ENCODE data around the gene TOMM6. TPM values are rescaled to one million over a fixed set of nuclear protein-coding genes. Genes with fewer than 3 reads are reported as not detected.

TOMM6 gene
- total RNA-seq, result 226 TPM
- long read RNA-seq, transcript TOMM6-201 (3 exons, 595 nt), result major isoform, 13 of 26 reads
- long read RNA-seq, transcript TOMM6-202 (3 exons, 637 nt), result major isoform, 13 of 26 reads
- long read RNA-seq, partial matches to known transcripts, result 0 of 26 reads
- long read RNA-seq, other reads (novel, unspliced or antisense), result 0 of 26 reads

- intact Hi-C loops (cut with DNase I), result loop anchor here (1.0 to 10.0 kb wide), 6 partner anchors 53 to 1097 kb away; partner anchors contain the start of genes BYSL, MED20, MRPS10 and TFEB
- ATAC-seq (peak; percentile 86), DNase-seq (ENCODE audit: missing footprints) (peak; percentile 97)
Observed at GRCh38 chr6:41787219-41787917, at the start of gene TOMM6. Gene TOMM6 (plus strand): TSS chr6:41787694. CDS start chr6:41787698, 4 bp downstream.

GRCh38 chr6:41739041-41739440 is 48.5 kb upstream of the TOMM6 start:
- intact Hi-C loops (cut with DNase I), result no loop called here
- no peak for ATAC-seq
- DNase-seq (ENCODE audit: missing footprints), result no peak

GRCh38 chr6:41740366-41741162 is 46.9 kb upstream of the TOMM6 start:
- no peak for DNase-seq (ENCODE audit: missing footprints)
- ATAC-seq, result no peak
- intact Hi-C loops (cut with DNase I), result no loop called here

GRCh38 chr6:41741625-41742490 is 45.6 kb upstream of the TOMM6 start:
- DNase-seq (ENCODE audit: missing footprints) (no peak), ATAC-seq (no peak)
- intact Hi-C loops (cut with DNase I), result no loop called here

- ATAC-seq, result no peak
- no peak for DNase-seq (ENCODE audit: missing footprints)
- intact Hi-C loops (cut with DNase I), result no loop called here
Observed at GRCh38 chr6:41743406-41744235, 43.9 kb upstream of the TOMM6 start.

- intact Hi-C loops (cut with DNase I), result no loop called here
- ATAC-seq (no peak), DNase-seq (ENCODE audit: missing footprints) (no peak)
Observed at GRCh38 chr6:41744236-41744787, 43.2 kb upstream of the TOMM6 start.

GRCh38 chr6:41746107-41746506 is 41.4 kb upstream of the TOMM6 start:
- intact Hi-C loops (cut with DNase I), result no loop called here
- DNase-seq (ENCODE audit: missing footprints) (no peak), ATAC-seq (no peak)

GRCh38 chr6:41747256-41748101 is 40.0 kb upstream of the TOMM6 start, which contains the start of gene PGC:
Gene PGC (minus strand): TSS chr6:41747397. CDS start chr6:41747334, 63 bp downstream.
- intact Hi-C loops (cut with DNase I), result no loop called here
- no peak for DNase-seq (ENCODE audit: missing footprints)
- no peak for ATAC-seq

GRCh38 chr6:41748102-41748477 is 39.4 kb upstream of the TOMM6 start:
- intact Hi-C loops (cut with DNase I), result no loop called here
- DNase-seq (ENCODE audit: missing footprints) (no peak), ATAC-seq (no peak)

- DNase-seq (ENCODE audit: missing footprints) (no peak), ATAC-seq (no peak)
- intact Hi-C loops (cut with DNase I), result no loop called here
Observed at GRCh38 chr6:41748542-41748941, 39.0 kb upstream of the TOMM6 start.

- ATAC-seq (no peak), DNase-seq (ENCODE audit: missing footprints) (no peak)
- intact Hi-C loops (cut with DNase I), result no loop called here
Observed at GRCh38 chr6:41750374-41750773, 37.1 kb upstream of the TOMM6 start.

- ATAC-seq (no peak), DNase-seq (ENCODE audit: missing footprints) (no peak)
- intact Hi-C loops (cut with DNase I), result no loop called here
Observed at GRCh38 chr6:41755895-41756294, 31.6 kb upstream of the TOMM6 start.

- ATAC-seq (no peak), DNase-seq (ENCODE audit: missing footprints) (no peak)
- intact Hi-C loops (cut with DNase I), result no loop called here
Observed at GRCh38 chr6:41756354-41756753, 31.1 kb upstream of the TOMM6 start.

GRCh38 chr6:41757271-41757670 is 30.2 kb upstream of the TOMM6 start:
- intact Hi-C loops (cut with DNase I), result no loop called here
- peak; percentile 16 for ATAC-seq
- no peak for DNase-seq (ENCODE audit: missing footprints)

GRCh38 chr6:41757931-41758640 is 29.4 kb upstream of the TOMM6 start:
- DNase-seq (ENCODE audit: missing footprints), result no peak
- intact Hi-C loops (cut with DNase I), result no loop called here
- no peak for ATAC-seq

GRCh38 chr6:41758641-41759035 is 28.9 kb upstream of the TOMM6 start:
- no peak for DNase-seq (ENCODE audit: missing footprints)
- no peak for ATAC-seq
- intact Hi-C loops (cut with DNase I), result no loop called here

All from Right ventricle myocardium inferior (tissue), 1 donor.